Measurements from ENCODE around the gene ZNF83. TPM values are rescaled to one million over a fixed set of nuclear protein-coding genes. Genes with fewer than 3 reads are reported as not detected.

The ZNF83 gene
- polyA plus RNA-seq, 1 of the 3 experiments (the other 2 are of a cell fraction) = 30.1 TPM

- Histone ChIP-seq H3K4me2 (no peak overlapping the region), H3K27me3 (ENCODE audit: insufficient read depth) (no peaks in the 10 kb centered on the region), H3K27ac (ENCODE audit: low read depth in 2 of 2, low read length in 1 of 2) (no peak overlapping the region), H3F3A (replicated peaks; ENCODE audit: insufficient read depth) (no peaks in the 10 kb centered on the region), H3K4me1 (ENCODE audit: control insufficient read depth in 1 of 2, insufficient read depth in 2 of 2, low read depth in 1 of 2, low read length in 1 of 2) (no peaks in the 10 kb centered on the region), H3K9me3 (peaks cover 7% of the 10 kb centered on the region; the same call in 1 of the 2 replicates), H3K36me3 (replicated peaks in 1 of 2; ENCODE audit: control insufficient read depth in 1 of 2, insufficient read depth in 2 of 2, low read length in 1 of 2) (peaks cover 27 to 66% of the 10 kb centered on the region in 2 experiments), H3K9ac (no peak overlapping the region), H3K4me3 (ENCODE audit: low read depth in 2 of 2, low read length in 1 of 2) (no peak overlapping the region), H2AFZ (ENCODE audit: low read depth) (no peak overlapping the region), H3K9me2 (no peaks in the 10 kb centered on the region), H4K20me1 (ENCODE audit: insufficient read depth) (no peaks in the 10 kb centered on the region), H3K79me2 (ENCODE audit: insufficient read depth) (no peaks in the 10 kb centered on the region)
- TF ChIP-seq USF2 (IDR thresholded peaks at IDR 0.05; ENCODE audit: borderline replicate concordance, low read depth, low read length) (no peak), GATA2 (CRISPR knock-in tag; IDR thresholded peaks at IDR 0.05) (no peak), MEF2A (IDR thresholded peaks at IDR 0.05; ENCODE audit: borderline replicate concordance, low read depth) (no peak), TCF12 (IDR thresholded peaks at IDR 0.05) (no peak), NFIC (IDR thresholded peaks at IDR 0.05; ENCODE audit: borderline replicate concordance) (no peak), PBX3 (IDR thresholded peaks at IDR 0.05) (no peak)
- ChIA-PET CTCF (no interaction called here), POLR2A (no interaction called here)
- WGBS (ENCODE audit: low lambda C conversion rate) = 92% methylated on average over 37 of the region's 39 CpGs
- DNase-seq = no peak
Observed at GRCh38 chr19:52584736-52585440, 53.3 kb downstream of the ZNF83 start.

- POLR2A ChIA-PET = no interaction called here
- TF ChIP-seq EP300 (IDR thresholded peaks at IDR 0.05; ENCODE audit: borderline replicate concordance in 1 of 2, low read depth in 1 of 2, low read length in 1 of 2) = peak in 1 of 2 experiments; percentile 53; a peak in 1 of 4 replicates
- no peak for TF ChIP-seq PBX3 (IDR thresholded peaks at IDR 0.05)
- TF ChIP-seq TEAD4 (IDR thresholded peaks at IDR 0.05; ENCODE audit: borderline replicate concordance, insufficient read depth) = no peak
- TF ChIP-seq REST (IDR thresholded peaks at IDR 0.05; ENCODE audit: low read depth, low read length) = no peak
- TF ChIP-seq SIN3A (IDR thresholded peaks at IDR 0.05; ENCODE audit: borderline replicate concordance, low read depth, low read length) = peak; percentile 66; the same call in 1 of the 2 replicates
- peak; percentile 48; the same call in 1 of the 2 replicates for TF ChIP-seq FOXM1 (IDR thresholded peaks at IDR 0.05; ENCODE audit: low read depth)
- TF ChIP-seq GABPA (IDR thresholded peaks at IDR 0.05; ENCODE audit: low read depth) = peak; percentile 56
- TF ChIP-seq RXRA (IDR thresholded peaks at IDR 0.05; ENCODE audit: borderline replicate concordance, low read depth) = no peak
- TF ChIP-seq YY1 (IDR thresholded peaks at IDR 0.05; ENCODE audit: low read depth) = no peak
- TF ChIP-seq NRF1 (IDR thresholded peaks at IDR 0.05; ENCODE audit: low read depth, low read length) = peak; percentile 87
- peak; percentile 64 for TF ChIP-seq MXI1 (IDR thresholded peaks at IDR 0.05; ENCODE audit: low read depth, low read length)
- TF ChIP-seq USF2 (IDR thresholded peaks at IDR 0.05; ENCODE audit: borderline replicate concordance, low read depth, low read length) = no peak
- TF ChIP-seq MEF2A (IDR thresholded peaks at IDR 0.05; ENCODE audit: borderline replicate concordance, low read depth) = no peak
- TF ChIP-seq ELF1 (IDR thresholded peaks at IDR 0.05) = peak; percentile 99
Observed at GRCh38 chr19:52570000-52570861, 67.9 kb downstream of the ZNF83 start, which contains the start of gene ZNF701. Gene ZNF701, plus strand, starts transcription at chr19:52570287. Its CDS starts 3,861 bp downstream, at chr19:52574148.

More at GRCh38 chr19:52570000-52570861, 67.9 kb downstream of the ZNF83 start, which contains the start of gene ZNF701:
- Histone ChIP-seq H3K9ac (peak within 1 kb of the TSS; percentile 85), H3K27me3 (ENCODE audit: insufficient read depth) (no peaks in the 10 kb centered on the region), H4K20me1 (ENCODE audit: insufficient read depth) (no peaks in the 10 kb centered on the region), H3K9me3 (no peaks in the 10 kb centered on the region), H3K79me2 (ENCODE audit: insufficient read depth) (peaks cover 24% of the 10 kb centered on the region), H3F3A (replicated peaks; ENCODE audit: insufficient read depth) (peaks cover 10% of the 10 kb centered on the region), H3K4me2 (peak within 1 kb of the TSS; percentile 87), H3K27ac (ENCODE audit: low read depth in 2 of 2, low read length in 1 of 2) (peak within 1 kb of the TSS; percentile 76 to 78), H2AFZ (ENCODE audit: low read depth) (peak within 1 kb of the TSS; percentile 89), H3K36me3 (replicated peaks in 1 of 2; ENCODE audit: control insufficient read depth in 1 of 2, insufficient read depth in 2 of 2, low read length in 1 of 2) (peaks cover 5 to 34% of the 10 kb centered on the region in 2 experiments), H3K4me1 (ENCODE audit: control insufficient read depth in 1 of 2, insufficient read depth in 2 of 2, low read depth in 1 of 2, low read length in 1 of 2) (peaks cover 0 to 3% of the 10 kb centered on the region in 2 experiments; a peak in 1 of 4 replicates), H3K4me3 (ENCODE audit: low read depth in 2 of 2, low read length in 1 of 2) (peak within 1 kb of the TSS; percentile 75 to 86), H3K9me2 (no peaks in the 10 kb centered on the region)
- CTCF ChIA-PET = no interaction called here
- peak; percentile 92 for DNase-seq
- WGBS (ENCODE audit: low lambda C conversion rate) = 5% methylated on average over 53 of the region's 57 CpGs

All from SK-N-SH (cell line).